ENCODE data around the gene RAET1L. TPM values are rescaled to one million over a fixed set of nuclear protein-coding genes. Genes with fewer than 3 reads are reported as not detected.

RAET1L gene
- total RNA-seq, 2 donors from 2014 or later, result not detected

GRCh38 chr6:150050846-150051245 lies 25.5 kb upstream of the RAET1L start:
- H3K27me3 ChIP-seq, result peaks cover 0 to 6% of the 10 kb centered on the region in 2 donors

GRCh38 chr6:150048099-150048498 lies 22.8 kb upstream of the RAET1L start:
- H3K27ac ChIP-seq, result no peak overlapping the region
- H3K4me3 ChIP-seq, result no peak overlapping the region
- no peaks in the 10 kb centered on the region for H3K27me3 ChIP-seq
- DNase-seq (ENCODE audit: low spot score), result no peak
- TF ChIP-seq CTCF (IDR thresholded peaks at IDR 0.05), result no peak
- no peaks in the 10 kb centered on the region for H3K9me3 ChIP-seq
- H3K4me1 ChIP-seq, result no peaks in the 10 kb centered on the region
- no peaks in the 10 kb centered on the region for H3K36me3 ChIP-seq

More at GRCh38 chr6:150050846-150051245, 25.5 kb upstream of the RAET1L start:
- Histone ChIP-seq H3K27ac (no peak overlapping the region), H3K9me3 (no peaks in the 10 kb centered on the region), H3K36me3 (no peaks in the 10 kb centered on the region), H3K4me3 (no peak overlapping the region), H3K4me1 (no peaks in the 10 kb centered on the region)
- TF ChIP-seq CTCF (IDR thresholded peaks at IDR 0.05), result no peak
- DNase-seq (ENCODE audit: low spot score), result no peak

- Histone ChIP-seq H3K4me3 (no peak overlapping the region), H3K27me3 (no peaks in the 10 kb centered on the region), H3K4me1 (no peaks in the 10 kb centered on the region), H3K36me3 (no peaks in the 10 kb centered on the region), H3K27ac (no peak overlapping the region), H3K9me3 (no peaks in the 10 kb centered on the region)
- no peak for DNase-seq (ENCODE audit: low spot score)
- TF ChIP-seq CTCF (IDR thresholded peaks at IDR 0.05), result no peak
Observed at GRCh38 chr6:150046943-150047342, 21.6 kb upstream of the RAET1L start.

GRCh38 chr6:150044621-150045145 lies 19.4 kb upstream of the RAET1L start:
- no peak for DNase-seq (ENCODE audit: low spot score)
- Histone ChIP-seq H3K9me3 (no peaks in the 10 kb centered on the region), H3K27ac (no peak overlapping the region), H3K4me3 (no peak overlapping the region), H3K4me1 (no peaks in the 10 kb centered on the region), H3K27me3 (no peaks in the 10 kb centered on the region), H3K36me3 (no peaks in the 10 kb centered on the region)
- no peak for TF ChIP-seq CTCF (IDR thresholded peaks at IDR 0.05)

- no peak overlapping the region for H3K27ac ChIP-seq
- no peak overlapping the region for H3K4me3 ChIP-seq
- H3K36me3 ChIP-seq, result no peaks in the 10 kb centered on the region
- peaks cover 0 to 5% of the 10 kb centered on the region in 2 donors for H3K27me3 ChIP-seq
- TF ChIP-seq CTCF (IDR thresholded peaks at IDR 0.05), result no peak
- DNase-seq (ENCODE audit: low spot score), result no peak
- no peaks in the 10 kb centered on the region for H3K9me3 ChIP-seq
- H3K4me1 ChIP-seq, result no peaks in the 10 kb centered on the region
Observed at GRCh38 chr6:150043501-150044412, 18.4 kb upstream of the RAET1L start.

Measured in right atrium auricular region (tissue), 2 donors.